HG03432 (cell line): ENCODE results near the gene CFHR5.
A peak's percentile ranks its signal among the peaks of the same experiment; 100 is the strongest.
"Not testable (repeated sequence)": the region's sequence is repeated elsewhere in the genome, so short reads cannot be mapped to it uniquely, and the experiment has no call there.

Source experiments
- ATAC-seq: cut with Tn5 transposase; IDR thresholded peaks from one replicate; pipeline ENCODE4 v1.9.1; 2021; ENCODE audit warnings: mild to moderate bottlenecking, moderate library complexity; ENCODE audit not compliant: unreplicated experiment

CFHR5 gene

DNA sequence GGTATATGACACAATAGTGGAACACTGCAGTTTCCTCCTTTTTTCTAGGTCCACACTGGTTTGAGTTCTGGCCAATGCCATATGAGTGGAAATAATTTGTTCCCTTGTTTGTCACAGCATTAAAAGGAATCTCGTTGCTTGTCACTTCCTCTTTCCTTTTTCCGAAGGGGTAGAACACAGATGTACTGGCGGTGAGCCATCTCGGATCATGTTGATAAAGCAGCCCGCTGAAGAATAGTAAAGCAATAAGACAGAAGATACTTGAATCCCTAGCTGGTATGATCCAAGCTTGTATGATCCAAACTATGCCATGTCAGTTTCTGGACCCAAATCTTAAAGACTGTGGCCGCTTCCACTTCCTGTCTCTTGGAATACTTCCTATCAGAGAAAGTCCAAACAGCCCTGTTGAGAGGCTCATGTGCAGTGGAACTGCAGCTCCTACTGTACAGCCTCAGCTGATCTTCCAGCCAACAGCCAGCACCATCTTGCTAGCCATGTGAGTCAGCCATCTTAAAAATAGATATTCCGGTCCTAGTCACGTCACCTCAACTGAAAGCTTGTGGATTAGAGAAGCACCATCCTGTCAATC lies 40.3 kb downstream of the CFHR5 start:
- no peak for ATAC-seq

DNA sequence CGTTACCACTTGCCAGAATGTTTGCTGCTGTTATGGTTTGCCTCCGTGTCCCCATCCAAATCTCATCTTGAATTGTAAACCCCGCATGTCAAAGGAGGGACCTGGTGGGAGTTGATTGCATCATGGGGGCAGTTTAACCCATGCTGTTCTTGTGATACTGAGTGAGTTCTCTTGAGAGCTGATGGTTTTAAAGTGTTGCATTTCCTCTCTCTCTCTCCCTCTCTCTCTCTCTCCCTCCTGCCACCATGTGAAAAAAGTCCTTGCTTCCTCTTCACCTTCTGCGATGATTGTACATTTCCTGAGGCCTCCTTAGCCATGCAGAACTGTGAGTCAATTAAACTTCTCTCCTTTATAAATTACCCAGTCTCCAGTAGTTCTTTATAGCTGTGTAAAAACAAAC lies 44.4 kb downstream of the CFHR5 start:
- no peak for ATAC-seq

GRCh38 chr1:197024460-197024859 lies 47.1 kb downstream of the CFHR5 start:
- no peak for ATAC-seq

GRCh38 chr1:197027359-197027758 lies 50.0 kb downstream of the CFHR5 start:
- ATAC-seq: no peak

DNA sequence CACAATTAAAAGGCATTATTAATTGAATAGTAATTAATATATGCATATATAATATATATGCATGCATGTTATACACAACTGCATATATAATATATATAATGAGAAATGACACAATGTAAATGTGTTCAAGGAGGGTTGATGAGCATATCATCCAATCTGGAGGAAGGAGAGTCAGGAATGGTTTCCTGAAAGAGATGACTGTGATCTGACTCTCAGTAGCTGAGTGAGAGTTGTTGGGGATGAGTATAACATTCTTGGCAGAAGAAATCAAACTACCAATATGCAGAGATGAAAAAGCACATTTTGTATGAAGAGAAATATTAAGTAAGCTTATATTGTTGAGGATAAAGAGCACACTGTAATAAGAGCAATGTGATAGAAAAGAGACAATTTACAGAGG lies 52.4 kb downstream of the CFHR5 start:
- no peak for ATAC-seq

DNA sequence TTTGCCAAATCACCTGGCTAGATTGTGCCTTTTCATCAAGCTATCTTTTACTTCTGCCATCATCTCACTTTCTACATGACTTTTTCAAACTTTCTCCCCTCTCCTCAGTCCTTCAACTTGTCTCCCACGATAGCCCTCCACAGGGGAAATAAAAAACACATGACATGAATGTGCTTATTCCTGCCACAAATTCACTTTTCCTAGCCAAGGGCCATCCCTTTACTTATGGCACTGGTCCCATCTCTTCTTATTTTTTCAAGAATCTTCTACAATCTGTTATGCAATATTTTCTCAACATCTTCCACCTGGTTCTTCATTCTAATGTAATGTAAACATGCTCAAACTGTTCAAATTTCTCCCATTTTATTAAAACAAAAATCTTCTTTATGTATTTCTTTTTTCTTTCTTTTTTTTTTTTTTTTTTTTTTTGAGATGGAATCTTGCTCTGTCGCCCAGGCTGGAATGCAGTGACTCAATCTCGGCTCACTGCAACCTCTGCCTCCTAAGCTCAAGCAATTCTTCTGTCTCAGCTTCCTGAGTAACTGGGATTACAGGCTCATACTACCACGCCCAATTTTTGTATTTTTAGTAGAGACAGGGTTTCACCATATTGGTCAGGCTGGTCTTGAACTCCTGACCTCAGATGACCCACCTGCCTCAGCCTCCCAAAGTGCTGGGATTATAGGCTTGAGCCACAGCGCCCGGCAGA lies 57.4 kb downstream of the CFHR5 start:
- ATAC-seq: not testable (repeated sequence)

DNA sequence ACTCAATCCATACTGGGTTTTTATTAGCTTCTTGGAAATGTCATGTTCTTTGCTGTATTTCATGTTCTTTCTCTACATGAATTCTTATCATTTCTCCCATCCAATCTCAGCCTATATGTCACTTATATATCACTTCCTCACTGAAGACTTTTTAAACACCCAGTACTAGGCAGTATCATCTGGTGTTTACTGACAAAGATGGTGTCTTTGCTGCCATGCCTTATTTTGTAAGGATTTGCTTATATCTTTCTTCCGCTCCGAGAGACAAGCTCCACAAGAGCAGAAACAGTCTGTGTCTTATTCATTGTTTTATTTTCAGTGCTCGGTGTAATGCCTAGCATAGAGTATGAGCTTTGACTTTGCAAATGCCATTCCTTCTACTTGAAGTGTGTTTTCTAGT lies 59.5 kb downstream of the CFHR5 start:
- ATAC-seq: no peak

GRCh38 chr1:197041486-197042353 lies 64.4 kb downstream of the CFHR5 start:
- ATAC-seq: peak; percentile 92

GRCh38 chr1:197042676-197043341 lies 65.5 kb downstream of the CFHR5 start:
- ATAC-seq: no peak

- ATAC-seq: no peak
These were observed 71.7 kb downstream of the CFHR5 start for GRCh38 chr1:197049100-197049499.
